ENCODE results near the gene GNB1L. TPM values are rescaled to one million over a fixed set of nuclear protein-coding genes. Genes with fewer than 3 reads are reported as not detected.

Gene GNB1L
- total RNA-seq, 1 donor = 5.2 TPM

- TF ChIP-seq CTCF (IDR thresholded peaks at IDR 0.05; ENCODE audit: insufficient read depth, low read depth, low read length) = no peak
- no peak overlapping the region for H3K4me3 ChIP-seq (ENCODE audit: low read depth, low read length)
- DNase-seq (ENCODE audit: low read depth) = no peak
Measured at GRCh38 chr22:19811811-19812771, 42.6 kb downstream of the GNB1L start.

GRCh38 chr22:19811211-19811621 lies 43.5 kb downstream of the GNB1L start:
- H3K4me3 ChIP-seq (ENCODE audit: low read depth, low read length) = no peak overlapping the region
- no peak for DNase-seq (ENCODE audit: low read depth)
- TF ChIP-seq CTCF (IDR thresholded peaks at IDR 0.05; ENCODE audit: insufficient read depth, low read depth, low read length) = no peak

- DNase-seq (ENCODE audit: low read depth) = peak; percentile 42
- H3K4me3 ChIP-seq (ENCODE audit: low read depth, low read length) = no peak overlapping the region
- no peak for TF ChIP-seq CTCF (IDR thresholded peaks at IDR 0.05; ENCODE audit: insufficient read depth, low read depth, low read length)
Measured at GRCh38 chr22:19810381-19811201, 44.1 kb downstream of the GNB1L start.

- no peak overlapping the region for H3K4me3 ChIP-seq (ENCODE audit: low read depth, low read length)
- no peak for TF ChIP-seq CTCF (IDR thresholded peaks at IDR 0.05; ENCODE audit: insufficient read depth, low read depth, low read length)
- DNase-seq (ENCODE audit: low read depth) = no peak
Measured at GRCh38 chr22:19809741-19810140, 44.9 kb downstream of the GNB1L start.

GRCh38 chr22:19808873-19809478 lies 45.7 kb downstream of the GNB1L start:
- H3K4me3 ChIP-seq (ENCODE audit: low read depth, low read length) = no peak overlapping the region
- DNase-seq (ENCODE audit: low read depth) = no peak
- TF ChIP-seq CTCF (IDR thresholded peaks at IDR 0.05; ENCODE audit: insufficient read depth, low read depth, low read length) = no peak

All from fibroblast of villous mesenchyme (primary cell).